PC-9 (cell line): ENCODE results near the gene SNRPA1. TPM values are rescaled to one million over a fixed set of nuclear protein-coding genes. Genes with fewer than 3 reads are reported as not detected.

Source experiments
- BruUV-seq: library from RNA; stranded (reverse); fragments of 400-500 nt; replicated peaks from 2 replicates; lab custom pipeline; 2021; lab: Mats Ljungman, UMichigan
- CTCF ChIA-PET: fragments of 300-600 bp; sonication (Branson Sonifier 250); formaldehyde crosslinking; loops from one replicate; lab custom pipeline; 2022; ENCODE audit warnings: antibody characterized with exemption; lab: Charles Lee
- POLR2A ChIA-PET: fragments of 300-600 bp; sonication (Branson Sonifier 250); formaldehyde crosslinking; loops from one replicate; lab custom pipeline; 2022; ENCODE audit warnings: antibody characterized with exemption; ENCODE audit not compliant: unreplicated experiment; lab: Charles Lee
- DNase-seq, 2 experiments: peaks; one replicate each; pipeline versions ENCODE4 v3.0.0 to v3.0.0-alpha.2; 2015 to 2022; ENCODE audit warnings: mixed read lengths in 1 of 2
- H2AFZ ChIP-seq: fragments of 200-600 bp; sonication (generic); 2 replicates; pipeline ENCODE4 v1.8.1; 2017; ENCODE audit warnings: antibody characterized with exemption
- H3F3A ChIP-seq: fragments of 200-600 bp; sonication (generic); 2 replicates; pipeline ENCODE4 v1.8.1; 2017; ENCODE audit warnings: antibody characterized with exemption, mild to moderate bottlenecking, low read depth; ENCODE audit not compliant: insufficient read depth
- H3K27ac ChIP-seq: fragments of 200-600 bp; sonication (generic); 2 replicates; pipeline ENCODE4 v1.6.1; 2016; ENCODE audit warnings: mixed run types
- H3K27me3 ChIP-seq: fragments of 200-600 bp; sonication (generic); 2 replicates; pipeline ENCODE4 v1.6.1; 2016; ENCODE audit warnings: low read depth, mixed run types; ENCODE audit not compliant: insufficient read depth
- H3K36me3 ChIP-seq: fragments of 200-600 bp; sonication (generic); 2 replicates; pipeline ENCODE4 v1.6.1; 2016; ENCODE audit warnings: low read depth, mixed run types
- H3K4me1 ChIP-seq: fragments of 200-600 bp; sonication (generic); replicated peaks from 2 replicates; pipeline ENCODE4 v1.6.1; 2016; ENCODE audit warnings: mixed run types; ENCODE audit not compliant: insufficient read depth
- H3K4me2 ChIP-seq: fragments of 200-600 bp; sonication (generic); 2 replicates; pipeline ENCODE4 v1.6.1; 2017; ENCODE audit warnings: mixed run types
- H3K4me3 ChIP-seq: fragments of 200-600 bp; sonication (generic); 2 replicates; pipeline ENCODE4 v1.6.1; 2016; ENCODE audit warnings: mixed run types
- H3K79me2 ChIP-seq: fragments of 200-600 bp; sonication (generic); 2 replicates; pipeline ENCODE4 v1.6.1; 2017; ENCODE audit warnings: low read depth, mixed run types
- H3K9me2 ChIP-seq: fragments of 200-600 bp; sonication (generic); 2 replicates; pipeline ENCODE4 v1.8.1; 2017; ENCODE audit warnings: mild to moderate bottlenecking; ENCODE audit not compliant: insufficient read depth
- H3K9me3 ChIP-seq: fragments of 200-600 bp; sonication (generic); 2 replicates; pipeline ENCODE4 v1.8.1; 2016; ENCODE audit warnings: low read depth; ENCODE audit not compliant: insufficient read depth
- H4K20me1 ChIP-seq: fragments of 200-600 bp; sonication (generic); 2 replicates; pipeline ENCODE4 v1.8.1; 2017; ENCODE audit not compliant: insufficient read depth
- CTCF ChIP-seq: fragments of 200-600 bp; sonication (generic); conservative IDR thresholded peaks from 2 replicates; pipeline ENCODE4 v1.6.1; 2017; ENCODE audit warnings: mixed run types, antibody characterized with exemption, mild to moderate bottlenecking, moderate library complexity
- EZH2 ChIP-seq: fragments of 200-600 bp; sonication (generic); IDR thresholded peaks from 2 replicates; pipeline ENCODE4 v1.8.0; 2017; ENCODE audit warnings: antibody characterized with exemption, low read depth
- intact Hi-C: fragments of 100-400 bp; cut with micrococcal nuclease; formaldehyde crosslinking; loops from one replicate; pipeline ENCODE4 v1.10.0; 2022; ENCODE audit not compliant: unreplicated experiment
- total RNA-seq: library from RNA; stranded (reverse); gene quantifications from 2 replicates; pipeline ENCODE4 v1.2.3, GENCODE V29; 2021

The SNRPA1 gene
- total RNA-seq, 1 experiment from 2014 or later: 95.0 TPM

DNA sequence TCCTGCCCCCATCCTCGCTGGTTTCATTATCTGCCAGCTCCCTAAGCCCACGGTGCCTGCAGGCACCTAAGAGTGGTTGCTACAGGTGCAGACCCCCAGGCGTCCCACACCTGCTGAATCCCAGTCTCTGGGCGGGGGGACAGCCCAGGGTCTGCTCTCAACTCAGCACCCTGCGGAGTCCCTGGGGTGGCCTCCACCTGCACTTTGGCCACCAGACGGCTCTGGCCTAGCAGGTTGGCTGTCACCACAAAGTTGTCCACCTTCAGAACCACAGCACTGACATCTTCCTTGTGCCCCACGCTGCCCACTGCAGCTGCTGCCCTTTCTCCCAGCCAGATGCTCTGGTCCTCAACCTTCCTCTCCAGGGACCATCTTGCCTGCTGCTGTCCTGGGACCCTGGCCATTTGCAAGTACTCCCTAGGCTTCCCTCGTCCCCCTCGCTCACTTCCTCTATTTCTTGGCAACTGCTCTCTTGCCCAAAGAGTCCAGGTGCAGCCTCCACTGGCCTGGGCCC lies 34.9 kb upstream of the SNRPA1 start:
- BruUV-seq: no TSS peak
- Histone ChIP-seq H3K4me2 (no peak overlapping the region), H3K9me2 (no peaks in the 10 kb centered on the region), H4K20me1 (no peaks in the 10 kb centered on the region), H3K4me3 (no peak overlapping the region), H3K79me2 (no peaks in the 10 kb centered on the region), H3K27me3 (no peaks in the 10 kb centered on the region), H2AFZ (no peak overlapping the region), H3K4me1 (0 out of 2 replicates have a peak, but pooled peaks cover 2% of the 10 kb centered on the region), H3F3A (peaks cover 9% of the 10 kb centered on the region; the same call in 1 of the 2 replicates), H3K27ac (no peak overlapping the region), H3K36me3 (no peaks in the 10 kb centered on the region), H3K9me3 (no peaks in the 10 kb centered on the region)
- ChIA-PET CTCF (no interaction called here), POLR2A (no interaction called here)
- TF ChIP-seq EZH2 (no peak), CTCF (no peak)
- no peak for DNase-seq
- intact Hi-C loops: no loop called here

DNA sequence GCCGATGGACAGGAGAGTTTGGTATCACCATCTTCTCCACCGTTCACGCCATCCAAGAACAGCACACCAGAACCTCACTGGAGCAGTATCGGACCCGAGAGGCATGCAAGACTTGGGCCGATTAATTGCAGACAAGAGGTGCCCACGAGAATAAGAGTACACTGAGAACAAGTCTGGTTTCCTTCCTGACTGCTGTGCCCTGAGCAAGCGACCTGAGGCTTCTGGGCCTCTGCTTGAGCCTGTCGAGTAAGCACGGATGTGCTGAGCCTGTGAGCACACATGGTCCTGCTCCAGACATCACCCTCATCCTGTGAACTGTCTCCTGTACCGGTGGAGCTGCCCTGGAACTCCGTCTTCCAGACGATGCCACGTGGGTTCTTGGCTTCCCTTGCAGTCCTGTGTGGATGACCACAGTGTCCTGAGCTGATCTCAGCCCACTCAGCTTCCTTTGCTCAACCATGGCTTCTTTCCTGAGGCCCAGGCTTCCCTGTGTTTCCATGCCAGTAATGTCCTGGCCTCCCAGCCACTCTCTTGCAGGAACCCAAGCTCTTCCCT lies 34.3 kb upstream of the SNRPA1 start:
- Histone ChIP-seq H2AFZ (no peak overlapping the region), H3K4me1 (no peaks in the 10 kb centered on the region), H3K27me3 (no peaks in the 10 kb centered on the region), H4K20me1 (no peaks in the 10 kb centered on the region), H3K9me3 (no peaks in the 10 kb centered on the region), H3K79me2 (no peaks in the 10 kb centered on the region), H3K9me2 (no peaks in the 10 kb centered on the region), H3F3A (peaks cover 4% of the 10 kb centered on the region; the same call in 1 of the 2 replicates), H3K27ac (no peak overlapping the region), H3K36me3 (no peaks in the 10 kb centered on the region), H3K4me2 (no peak overlapping the region), H3K4me3 (no peak overlapping the region)
- BruUV-seq: no TSS peak
- ChIA-PET CTCF (no interaction called here), POLR2A (no interaction called here)
- no peak for DNase-seq
- no peak for TF ChIP-seq EZH2
- TF ChIP-seq CTCF: no peak
- intact Hi-C loops: no loop called here

DNA sequence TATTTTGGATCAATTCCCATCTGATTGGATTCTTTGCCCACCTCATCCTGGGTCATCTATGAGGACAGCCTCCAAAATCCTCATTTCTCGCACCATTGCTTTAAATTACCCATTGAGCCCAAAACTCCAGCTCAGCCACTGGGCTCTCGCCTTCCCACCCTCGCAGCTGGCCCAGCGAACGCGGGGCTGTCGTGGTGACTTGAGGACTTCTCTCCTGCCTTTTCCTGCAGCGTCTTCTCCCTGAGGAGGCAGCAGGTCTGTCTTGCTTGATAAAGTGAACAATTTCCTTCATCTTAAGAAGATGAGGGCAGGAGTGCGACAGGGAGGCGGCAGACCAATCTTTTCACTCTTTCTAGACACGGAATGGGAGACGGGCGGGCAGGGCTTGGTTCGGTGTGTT lies 33.0 kb upstream of the SNRPA1 start:
- Histone ChIP-seq H3K27ac (no peak overlapping the region), H3F3A (no peaks in the 10 kb centered on the region), H3K4me2 (no peak overlapping the region), H3K4me3 (no peak overlapping the region), H3K4me1 (no peaks in the 10 kb centered on the region), H3K9me2 (no peaks in the 10 kb centered on the region), H3K36me3 (no peaks in the 10 kb centered on the region), H3K79me2 (no peaks in the 10 kb centered on the region), H4K20me1 (no peaks in the 10 kb centered on the region), H2AFZ (no peak overlapping the region), H3K27me3 (no peaks in the 10 kb centered on the region), H3K9me3 (no peaks in the 10 kb centered on the region)
- intact Hi-C loops: no loop called here
- TF ChIP-seq EZH2 (no peak), CTCF (no peak)
- ChIA-PET POLR2A (no interaction called here), CTCF (no interaction called here)
- BruUV-seq: no TSS peak
- no peak for DNase-seq
